ENCODE data around the gene SLC9C1.

Gene SLC9C1

DNA sequence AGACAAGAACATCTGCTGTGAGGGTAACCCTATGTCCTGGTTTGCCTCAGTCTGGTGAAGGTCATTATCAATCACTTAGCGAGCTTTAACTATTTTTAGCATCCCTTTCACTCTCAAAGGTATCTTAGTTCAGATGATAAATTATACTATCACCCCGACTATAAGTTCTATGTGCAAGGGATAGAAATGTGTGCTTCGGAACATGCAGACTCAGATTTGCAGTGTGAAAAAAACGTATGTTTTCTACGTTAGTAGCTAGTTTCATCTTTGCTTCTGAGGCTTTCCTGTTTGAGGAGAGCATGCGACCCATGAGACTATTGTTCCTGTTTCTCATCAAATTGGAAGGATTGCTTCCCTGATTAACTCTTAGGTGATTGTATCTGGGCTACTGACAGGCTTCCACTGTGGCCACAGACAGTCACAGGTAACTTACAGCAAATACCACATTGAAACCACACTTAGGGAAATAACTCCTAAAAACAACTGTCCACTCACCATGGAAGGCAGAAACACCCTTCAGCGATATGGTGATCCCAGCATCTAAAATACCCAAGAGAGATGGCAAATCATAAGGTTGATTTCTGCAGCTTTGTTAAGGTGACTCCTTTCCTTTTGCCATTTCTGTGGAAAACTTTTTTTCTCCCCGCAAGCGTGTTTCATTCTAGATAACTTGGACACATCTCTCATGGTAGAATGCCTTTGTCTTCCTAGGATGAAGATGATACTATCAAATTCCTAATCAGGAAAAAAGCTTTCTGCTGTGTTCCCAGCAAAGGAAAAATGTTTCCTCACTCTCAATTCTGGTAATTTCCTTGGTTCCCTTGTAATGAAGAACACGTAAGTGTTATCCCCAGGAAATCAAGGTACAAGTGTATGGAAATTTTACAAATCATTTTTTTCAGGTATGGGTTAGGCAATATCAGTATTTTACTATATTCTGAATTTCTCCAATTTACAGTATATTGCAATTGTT lies 166.2 kb downstream of the SLC9C1 start:
- Histone ChIP-seq H3K4me2 (no peak overlapping the region), H2AFZ (ENCODE audit: low read depth) (no peak overlapping the region), H3K4me1 (ENCODE audit: low read depth, poor library complexity, severe bottlenecking) (peaks cover 14% of the 10 kb centered on the region), H3K79me2 (ENCODE audit: insufficient read depth, low read depth) (no peaks in the 10 kb centered on the region), H3K27ac (no peak overlapping the region), H3K4me3 (IDR thresholded peaks at IDR 0.05; ENCODE audit: insufficient read depth, low read depth, low read length) (no peak overlapping the region), H3K9ac (no peak overlapping the region), H4K20me1 (ENCODE audit: insufficient read depth) (no peaks in the 10 kb centered on the region), H3K36me3 (ENCODE audit: insufficient read depth) (no peaks in the 10 kb centered on the region), H3K27me3 (ENCODE audit: insufficient read depth, low read depth) (no peaks in the 10 kb centered on the region)
- TF ChIP-seq CTCF (conservative IDR thresholded peaks at IDR 0.05; ENCODE audit: low read depth, low read length): no peak

GRCh38 chr3:112126511-112126911 lies 167.5 kb downstream of the SLC9C1 start:
- Histone ChIP-seq H3K36me3 (ENCODE audit: insufficient read depth) (no peaks in the 10 kb centered on the region), H3K4me3 (IDR thresholded peaks at IDR 0.05; ENCODE audit: insufficient read depth, low read depth, low read length) (no peak overlapping the region), H4K20me1 (ENCODE audit: insufficient read depth) (no peaks in the 10 kb centered on the region), H3K4me2 (no peak overlapping the region), H3K4me1 (ENCODE audit: low read depth, poor library complexity, severe bottlenecking) (peaks cover 1% of the 10 kb centered on the region), H3K27me3 (ENCODE audit: insufficient read depth, low read depth) (no peaks in the 10 kb centered on the region), H3K27ac (no peak overlapping the region), H3K9ac (no peak overlapping the region), H2AFZ (ENCODE audit: low read depth) (no peak overlapping the region), H3K79me2 (ENCODE audit: insufficient read depth, low read depth) (no peaks in the 10 kb centered on the region)
- no peak for TF ChIP-seq CTCF (conservative IDR thresholded peaks at IDR 0.05; ENCODE audit: low read depth, low read length)

DNA sequence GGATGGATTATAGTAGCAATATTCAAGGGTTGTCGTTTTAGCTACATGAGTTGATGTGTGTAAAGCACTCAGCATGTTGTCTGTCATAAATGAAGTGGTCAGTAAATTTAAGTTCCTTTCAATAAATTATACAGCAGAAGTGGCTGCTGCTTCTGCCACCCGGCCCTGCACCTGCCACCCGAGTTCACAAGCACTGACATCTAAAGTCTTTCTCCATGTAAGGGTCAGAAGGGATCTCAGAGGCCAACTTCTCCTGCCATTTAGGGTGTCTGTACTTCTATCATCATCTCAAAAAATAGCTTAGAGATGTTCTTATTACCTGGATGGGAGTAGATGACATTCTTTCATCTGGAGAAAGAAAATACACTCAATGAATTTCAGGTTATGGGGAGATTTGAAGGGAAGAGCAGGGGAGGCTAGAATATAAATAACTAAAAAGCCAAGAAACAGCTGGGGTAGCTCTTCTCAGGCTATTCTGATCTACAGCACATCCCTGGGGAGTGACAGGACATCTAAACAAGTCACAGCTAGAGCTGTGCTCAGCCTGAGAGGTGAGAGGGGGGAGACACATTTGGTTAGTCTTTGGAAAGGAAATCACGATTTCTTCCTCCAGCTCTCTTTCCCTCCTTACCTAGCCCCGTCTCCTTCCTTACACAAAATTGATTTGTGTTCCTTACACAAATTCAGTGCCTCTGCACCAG lies 169.0 kb downstream of the SLC9C1 start:
- no peak for TF ChIP-seq CTCF (conservative IDR thresholded peaks at IDR 0.05; ENCODE audit: low read depth, low read length)
- no peaks in the 10 kb centered on the region for H3K36me3 ChIP-seq (ENCODE audit: insufficient read depth)
- no peak overlapping the region for H3K4me3 ChIP-seq (IDR thresholded peaks at IDR 0.05; ENCODE audit: insufficient read depth, low read depth, low read length)
- H3K4me2 ChIP-seq: no peak overlapping the region
- no peaks in the 10 kb centered on the region for H3K27me3 ChIP-seq (ENCODE audit: insufficient read depth, low read depth)
- H3K4me1 ChIP-seq (ENCODE audit: low read depth, poor library complexity, severe bottlenecking): no peaks in the 10 kb centered on the region
- H3K79me2 ChIP-seq (ENCODE audit: insufficient read depth, low read depth): no peaks in the 10 kb centered on the region
- H2AFZ ChIP-seq (ENCODE audit: low read depth): no peak overlapping the region
- no peak overlapping the region for H3K9ac ChIP-seq
- H4K20me1 ChIP-seq (ENCODE audit: insufficient read depth): no peaks in the 10 kb centered on the region
- H3K27ac ChIP-seq: no peak overlapping the region

GRCh38 chr3:112123548-112123947 lies 170.5 kb downstream of the SLC9C1 start:
- no peak overlapping the region for H2AFZ ChIP-seq (ENCODE audit: low read depth)
- no peaks in the 10 kb centered on the region for H3K4me1 ChIP-seq (ENCODE audit: low read depth, poor library complexity, severe bottlenecking)
- H3K27me3 ChIP-seq (ENCODE audit: insufficient read depth, low read depth): no peaks in the 10 kb centered on the region
- no peak overlapping the region for H3K9ac ChIP-seq
- H3K4me2 ChIP-seq: no peak overlapping the region
- TF ChIP-seq CTCF (conservative IDR thresholded peaks at IDR 0.05; ENCODE audit: low read depth, low read length): no peak
- no peaks in the 10 kb centered on the region for H3K36me3 ChIP-seq (ENCODE audit: insufficient read depth)
- no peak overlapping the region for H3K27ac ChIP-seq
- no peaks in the 10 kb centered on the region for H4K20me1 ChIP-seq (ENCODE audit: insufficient read depth)
- no peaks in the 10 kb centered on the region for H3K79me2 ChIP-seq (ENCODE audit: insufficient read depth, low read depth)
- H3K4me3 ChIP-seq (IDR thresholded peaks at IDR 0.05; ENCODE audit: insufficient read depth, low read depth, low read length): no peak overlapping the region

All from KMS-11 (cell line).